Tibial nerve (tissue), 4 donors: ENCODE data around the gene DIP2B. TPM values are rescaled to one million over a fixed set of nuclear protein-coding genes. Genes with fewer than 3 reads are reported as not detected.

ENCODE experiments used
- DNase-seq, 2 donors: peaks; one replicate each; pipeline ENCODE4 v3.0.0-alpha.2; 2019; ENCODE audit warnings: low spot score in 2 of 2
- H3K27ac ChIP-seq, 4 donors: fragments of 200-600 bp; sonication (generic) in 3 of 4; one replicate each; pipeline ENCODE4 v1.5.1; 2017 to 2019; ENCODE audit warnings: mild to moderate bottlenecking in 1 of 4
- H3K27me3 ChIP-seq, 2 donors: fragments of 200-600 bp; sonication (generic) in 1 of 2; one replicate each; pipeline versions ENCODE4 v1.5.1 to v1.6.0; 2017 to 2019
- H3K36me3 ChIP-seq, 3 donors: fragments of 200-600 bp; sonication (generic); one replicate each; pipeline ENCODE4 v1.5.1; 2018 to 2019
- H3K4me1 ChIP-seq, 4 donors: fragments of 200-600 bp; sonication (generic) in 3 of 4; one replicate each; pipeline ENCODE4 v1.5.1; 2017 to 2019
- H3K4me3 ChIP-seq, 4 donors: fragments of 200-600 bp; sonication (generic) in 3 of 4; one replicate each; pipeline ENCODE4 v1.5.1; 2017 to 2019; ENCODE audit warnings: mild to moderate bottlenecking in 1 of 4, moderate library complexity in 1 of 4
- H3K9me3 ChIP-seq, 4 donors: fragments of 200-600 bp; sonication (generic) in 3 of 4; one replicate each; pipeline ENCODE4 v1.5.1; 2017 to 2019
- EP300 ChIP-seq, 2 donors: sonication (generic); formaldehyde crosslinking; IDR thresholded peaks; one replicate each; pipeline ENCODE4 v1.6.1; 2017; ENCODE audit warnings: antibody characterized with exemption in 2 of 2, mild to moderate bottlenecking in 1 of 2
- POLR2A ChIP-seq, 2 donors: fragments of 450-650 bp; IDR thresholded peaks; one replicate each; pipeline ENCODE4 v1.6.1; 2017; ENCODE audit warnings: antibody characterized with exemption in 2 of 2, mild to moderate bottlenecking in 2 of 2, moderate library complexity in 2 of 2
- WGBS, 2 donors: methylation state at CpG; one replicate each; pipeline ENCODE4 v1.1.5; 2018; 5-methylcytosine and 5-hydroxymethylcytosine counted together
- total RNA-seq, 4 donors: library from RNA; depleted of rRNA; stranded (reverse); fragments of >200 nt; gene quantifications; one replicate each; pipeline ENCODE4 v1.1.0, GENCODE V29; 2016
- TF ChIP-seq, protein P1 (sequence below), 5 experiments: fragments of 200-600 bp in 3 of 5; fragments of 450-650 bp in 2 of 5; sonication (generic) in 3 of 5; IDR thresholded peaks; one replicate each; pipeline ENCODE4 v1.5.1; 2016 to 2019; ENCODE audit warnings: antibody characterized with exemption in 5 of 5, mild to moderate bottlenecking in 3 of 5, moderate library complexity in 2 of 5

Gene DIP2B
- total RNA-seq, 4 donors from 2014 or later = 38.6 to 59.0 (median 44.8) TPM

DNA sequence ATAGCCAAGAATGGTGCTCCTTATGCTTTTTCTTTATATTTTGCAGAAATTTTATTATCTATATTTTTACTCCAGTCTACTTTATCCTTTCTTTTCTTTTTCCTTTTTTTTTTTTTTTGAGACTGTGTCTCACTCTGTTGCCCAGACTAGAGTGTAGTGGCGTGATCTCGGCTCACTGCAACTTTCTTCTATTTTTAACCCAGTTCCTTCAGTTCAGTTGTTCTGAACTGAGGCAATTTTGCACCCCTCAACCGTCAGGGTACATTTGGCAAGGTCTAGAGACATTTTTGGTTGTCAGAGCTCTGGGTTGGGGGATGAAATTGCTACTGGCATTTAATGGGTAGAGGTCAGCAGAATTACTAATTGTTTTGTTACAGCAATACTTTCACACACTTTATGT, 75.7 kb downstream of the DIP2B start:
- H3K4me3 ChIP-seq = no peak overlapping the region
- DNase-seq = no peak
- H3K27ac ChIP-seq = no peak overlapping the region
- TF ChIP-seq POLR2A (IDR thresholded peaks at IDR 0.05) (no peak), EP300 (IDR thresholded peaks at IDR 0.05) (no peak)
- TF ChIP-seq, protein P1, sequence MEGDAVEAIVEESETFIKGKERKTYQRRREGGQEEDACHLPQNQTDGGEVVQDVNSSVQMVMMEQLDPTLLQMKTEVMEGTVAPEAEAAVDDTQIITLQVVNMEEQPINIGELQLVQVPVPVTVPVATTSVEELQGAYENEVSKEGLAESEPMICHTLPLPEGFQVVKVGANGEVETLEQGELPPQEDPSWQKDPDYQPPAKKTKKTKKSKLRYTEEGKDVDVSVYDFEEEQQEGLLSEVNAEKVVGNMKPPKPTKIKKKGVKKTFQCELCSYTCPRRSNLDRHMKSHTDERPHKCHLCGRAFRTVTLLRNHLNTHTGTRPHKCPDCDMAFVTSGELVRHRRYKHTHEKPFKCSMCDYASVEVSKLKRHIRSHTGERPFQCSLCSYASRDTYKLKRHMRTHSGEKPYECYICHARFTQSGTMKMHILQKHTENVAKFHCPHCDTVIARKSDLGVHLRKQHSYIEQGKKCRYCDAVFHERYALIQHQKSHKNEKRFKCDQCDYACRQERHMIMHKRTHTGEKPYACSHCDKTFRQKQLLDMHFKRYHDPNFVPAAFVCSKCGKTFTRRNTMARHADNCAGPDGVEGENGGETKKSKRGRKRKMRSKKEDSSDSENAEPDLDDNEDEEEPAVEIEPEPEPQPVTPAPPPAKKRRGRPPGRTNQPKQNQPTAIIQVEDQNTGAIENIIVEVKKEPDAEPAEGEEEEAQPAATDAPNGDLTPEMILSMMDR (IDR thresholded peaks at IDR 0.05) = no peak
- 35 to 40% methylated on average over 3 of the region's 3 CpGs for WGBS, 2 donors
- H3K27me3 ChIP-seq = no peaks in the 10 kb centered on the region
- H3K9me3 ChIP-seq = no peaks in the 10 kb centered on the region
- H3K36me3 ChIP-seq = peaks cover 0 to 4% (median 0%) of the 10 kb centered on the region in 3 donors
- H3K4me1 ChIP-seq = peaks cover 0 to 37% (median 6%) of the 10 kb centered on the region in 4 donors

DNA sequence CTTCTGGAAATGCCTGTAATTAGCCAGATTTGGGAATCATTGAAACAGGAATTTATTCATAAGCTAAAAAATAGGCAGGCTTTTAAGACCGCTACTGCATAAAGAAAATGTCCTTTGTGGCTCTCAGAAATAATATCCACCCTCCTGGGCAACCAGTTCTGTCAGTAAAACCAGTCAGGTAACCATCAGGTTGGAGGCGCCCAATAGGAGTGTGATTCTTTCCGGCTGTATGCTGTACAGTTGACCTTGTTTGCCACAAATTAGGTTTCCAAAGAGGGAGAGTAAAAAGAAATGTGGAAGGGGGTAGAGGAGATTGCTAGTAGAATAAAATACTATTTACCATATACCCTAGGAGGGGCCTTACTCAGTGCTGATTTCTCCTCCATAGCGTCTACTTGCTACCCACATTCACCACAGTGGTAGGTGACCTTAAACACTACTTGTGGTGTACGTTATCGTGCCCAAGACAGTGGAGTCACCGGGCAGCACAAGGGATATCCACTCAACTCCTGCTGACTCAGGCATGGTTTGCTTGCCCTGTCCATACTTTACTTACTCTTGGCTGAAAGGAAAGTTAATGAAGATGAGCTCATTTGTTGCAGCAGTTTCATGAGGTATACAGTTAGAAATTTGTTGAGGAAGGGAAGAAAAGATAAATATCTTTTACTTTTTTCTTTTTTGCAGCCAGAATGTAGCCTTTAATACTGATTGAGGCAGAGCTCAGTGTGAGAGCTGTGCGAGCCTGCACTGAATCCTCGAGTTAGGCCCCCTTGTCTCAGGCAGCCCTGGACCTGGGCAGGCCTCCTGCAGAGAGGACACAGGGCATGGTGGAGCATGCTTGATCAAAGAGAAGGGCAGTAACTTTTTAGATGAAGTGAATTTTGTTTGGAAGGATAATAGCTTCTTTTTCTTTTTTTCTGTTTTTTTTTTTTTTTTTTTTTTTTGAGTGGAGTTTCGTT, 76.7 kb downstream of the DIP2B start:
- Histone ChIP-seq H3K9me3 (no peaks in the 10 kb centered on the region), H3K4me1 (peaks cover 0 to 30% (median 5%) of the 10 kb centered on the region in 4 donors), H3K4me3 (no peak overlapping the region), H3K27me3 (no peaks in the 10 kb centered on the region), H3K36me3 (peaks cover 0 to 4% (median 0%) of the 10 kb centered on the region in 3 donors), H3K27ac (peak overlapping the region in 1 of 4 donors; percentile 8)
- no peak for DNase-seq
- no peak for TF ChIP-seq POLR2A (IDR thresholded peaks at IDR 0.05)
- no peak for TF ChIP-seq EP300 (IDR thresholded peaks at IDR 0.05)
- TF ChIP-seq, protein P1 (IDR thresholded peaks at IDR 0.05) = no peak
- 57 to 68% methylated on average over 10 of the region's 10 CpGs for WGBS, 2 donors

DNA sequence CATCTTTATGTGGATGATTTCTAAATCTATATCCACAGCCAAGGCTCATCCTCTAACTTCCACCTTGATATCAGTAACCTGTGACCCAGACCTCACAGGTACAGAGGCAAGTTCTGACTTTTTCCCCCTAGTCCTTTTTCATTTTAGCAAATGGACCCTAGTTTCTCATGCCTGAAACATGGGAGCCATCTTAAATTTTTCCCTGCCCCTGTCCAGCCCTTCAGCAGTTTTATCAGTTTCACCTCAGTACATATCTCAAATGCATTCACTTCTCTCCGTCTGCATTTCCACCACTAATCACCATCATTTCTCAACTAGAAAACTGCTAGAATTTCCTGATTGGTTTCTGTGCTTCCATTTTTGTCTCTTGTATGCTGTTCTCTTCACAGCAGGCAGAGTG, 79.3 kb downstream of the DIP2B start:
- Histone ChIP-seq H3K27ac (no peak overlapping the region), H3K9me3 (no peaks in the 10 kb centered on the region), H3K36me3 (peaks cover 0 to 4% (median 0%) of the 10 kb centered on the region in 3 donors), H3K4me3 (no peak overlapping the region), H3K27me3 (no peaks in the 10 kb centered on the region), H3K4me1 (peaks cover 0 to 27% (median 5%) of the 10 kb centered on the region in 4 donors)
- no peak for DNase-seq
- no peak for TF ChIP-seq EP300 (IDR thresholded peaks at IDR 0.05)
- no peak for TF ChIP-seq POLR2A (IDR thresholded peaks at IDR 0.05)
- TF ChIP-seq, protein P1 (IDR thresholded peaks at IDR 0.05) = no peak
- WGBS, 2 donors = 94 to 95% methylated on average over 1 of the region's 1 CpG

DNA sequence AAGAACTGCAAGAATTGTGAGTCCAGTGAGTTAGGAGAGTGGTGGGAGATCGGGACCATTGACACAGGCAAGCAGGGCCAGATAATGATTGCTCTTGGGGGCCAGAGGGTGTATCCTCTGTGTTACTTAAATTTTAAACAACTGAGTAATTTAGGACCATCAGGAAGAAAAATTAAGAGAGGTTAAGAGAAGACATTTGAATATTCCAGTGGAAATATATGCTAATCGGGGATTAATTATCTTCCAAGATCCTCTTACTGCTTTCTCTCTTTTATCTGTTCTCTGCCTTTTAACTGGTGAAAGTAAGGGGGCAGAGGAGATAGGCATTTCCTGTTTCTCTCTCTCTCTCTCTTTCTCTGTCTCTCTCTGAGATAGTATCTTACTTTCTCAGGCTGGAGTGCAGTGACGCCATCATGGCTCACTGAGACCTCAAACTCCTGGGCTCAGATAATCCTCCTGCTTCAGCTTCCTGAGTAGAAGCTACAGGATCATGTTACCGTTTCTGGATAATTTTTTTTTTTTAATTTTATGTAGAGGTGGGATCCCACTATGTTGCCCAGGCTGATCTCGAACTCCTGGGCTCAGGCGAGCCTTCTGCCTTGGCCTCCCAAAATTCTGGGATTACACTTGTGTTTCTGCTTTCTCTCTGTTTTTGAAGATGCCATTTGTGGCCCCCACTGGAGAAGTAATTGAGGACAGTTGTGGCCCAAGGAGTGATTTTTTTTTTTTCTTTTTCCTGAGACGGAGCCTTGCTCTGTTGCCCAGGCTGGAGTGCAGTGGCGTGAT, 85.1 kb downstream of the DIP2B start:
- Histone ChIP-seq H3K4me1 (no peaks in the 10 kb centered on the region), H3K27me3 (no peaks in the 10 kb centered on the region), H3K4me3 (no peak overlapping the region), H3K27ac (no peak overlapping the region), H3K9me3 (no peaks in the 10 kb centered on the region), H3K36me3 (peaks cover 0 to 2% (median 0%) of the 10 kb centered on the region in 3 donors)
- DNase-seq = no peak
- TF ChIP-seq, protein P1 (IDR thresholded peaks at IDR 0.05) = no peak
- TF ChIP-seq POLR2A (IDR thresholded peaks at IDR 0.05) (no peak), EP300 (IDR thresholded peaks at IDR 0.05) (no peak)
- 89 to 93% methylated on average over 8 of the region's 8 CpGs for WGBS, 2 donors
